ENCODE results near the gene ACSS1. TPM values are rescaled to one million over a fixed set of nuclear protein-coding genes. Genes with fewer than 3 reads are reported as not detected.

ACSS1 gene
- total and polyA plus RNA-seq, 2 of the 8 experiments (the other 6 are each of a cell fraction or from before 2014, with no cell fraction given), result 2.6 to 3.4 TPM

- TF ChIP-seq CHD7 (IDR thresholded peaks at IDR 0.05; ENCODE audit: insufficient replicate concordance, low read length) (no peak), CTBP2 (IDR thresholded peaks at IDR 0.05; ENCODE audit: borderline replicate concordance, insufficient read depth, insufficient read length, low read length) (no peak), CBX5 (IDR thresholded peaks at IDR 0.05; ENCODE audit: low read depth, low read length) (no peak), RNF2 (IDR thresholded peaks at IDR 0.05; ENCODE audit: borderline replicate concordance, low read depth, low read length, missing control alignments, poor library complexity, severe bottlenecking) (no peak), POLR2AphosphoS5 (IDR thresholded peaks at IDR 0.05; ENCODE audit: low read depth, low read length) (no peak), BCL11A (IDR thresholded peaks at IDR 0.05; ENCODE audit: low read depth in 2 of 2, low read length in 2 of 2) (no peak), SRF (IDR thresholded peaks at IDR 0.05; ENCODE audit: low read depth, low read length) (no peak), NRF1 (IDR thresholded peaks at IDR 0.05; ENCODE audit: low read depth, low read length) (no peak)
These were observed 78.6 kb downstream of the ACSS1 start (continued) for GRCh38 chr20:24979036-24979960.
